ENCODE measurements around the gene KCTD6.

The KCTD6 gene

GRCh38 chr3:58471025-58471887 lies 20.6 kb upstream of the KCTD6 start:
- no peak for DNase-seq (ENCODE audit: low read depth, low spot score)
- Histone ChIP-seq H3K36me3 (ENCODE audit: control insufficient read depth, insufficient read depth, low read length) (no peaks in the 10 kb centered on the region), H3K27ac (ENCODE audit: low read length) (no peak overlapping the region), H3K4me3 (ENCODE audit: low read length) (no peak overlapping the region), H3K27me3 (ENCODE audit: control insufficient read depth, insufficient read depth, low read length) (no peaks in the 10 kb centered on the region), H3K4me1 (ENCODE audit: control insufficient read depth, insufficient read depth, low read length) (0 out of 2 replicates have a peak, but pooled peaks cover 1% of the 10 kb centered on the region), H3K9me3 (ENCODE audit: control insufficient read depth, insufficient read depth, low read length) (no peaks in the 10 kb centered on the region)
- no CpG with 5 or more reads among the region's 10 CpGs for WGBS (ENCODE audit: insufficient coverage, insufficient read length)

GRCh38 chr3:58473275-58473674 lies 18.6 kb upstream of the KCTD6 start:
- Histone ChIP-seq H3K27ac (ENCODE audit: low read length) (no peak overlapping the region), H3K4me1 (ENCODE audit: control insufficient read depth, insufficient read depth, low read length) (0 out of 2 replicates have a peak, but pooled peaks cover 1% of the 10 kb centered on the region), H3K27me3 (ENCODE audit: control insufficient read depth, insufficient read depth, low read length) (no peaks in the 10 kb centered on the region), H3K36me3 (ENCODE audit: control insufficient read depth, insufficient read depth, low read length) (no peaks in the 10 kb centered on the region), H3K4me3 (ENCODE audit: low read length) (no peak overlapping the region), H3K9me3 (ENCODE audit: control insufficient read depth, insufficient read depth, low read length) (no peaks in the 10 kb centered on the region)
- no peak for DNase-seq (ENCODE audit: low read depth, low spot score)
- no CpG with 5 or more reads among the region's 1 CpG for WGBS (ENCODE audit: insufficient coverage, insufficient read length)

GRCh38 chr3:58474348-58474911 lies 17.5 kb upstream of the KCTD6 start:
- WGBS (ENCODE audit: insufficient coverage, insufficient read length), result no CpG with 5 or more reads among the region's 1 CpG
- H3K4me3 ChIP-seq (ENCODE audit: low read length), result no peak overlapping the region
- H3K9me3 ChIP-seq (ENCODE audit: control insufficient read depth, insufficient read depth, low read length), result no peaks in the 10 kb centered on the region
- H3K36me3 ChIP-seq (ENCODE audit: control insufficient read depth, insufficient read depth, low read length), result no peaks in the 10 kb centered on the region
- no peak for DNase-seq (ENCODE audit: low read depth, low spot score)
- no peak overlapping the region for H3K27ac ChIP-seq (ENCODE audit: low read length)
- H3K4me1 ChIP-seq (ENCODE audit: control insufficient read depth, insufficient read depth, low read length), result 0 out of 2 replicates have a peak, but pooled peaks cover 1% of the 10 kb centered on the region
- no peaks in the 10 kb centered on the region for H3K27me3 ChIP-seq (ENCODE audit: control insufficient read depth, insufficient read depth, low read length)

- no peak for DNase-seq (ENCODE audit: low read depth, low spot score)
- Histone ChIP-seq H3K36me3 (ENCODE audit: control insufficient read depth, insufficient read depth, low read length) (no peaks in the 10 kb centered on the region), H3K9me3 (ENCODE audit: control insufficient read depth, insufficient read depth, low read length) (no peaks in the 10 kb centered on the region), H3K4me1 (ENCODE audit: control insufficient read depth, insufficient read depth, low read length) (0 out of 2 replicates have a peak, but pooled peaks cover 1% of the 10 kb centered on the region), H3K27ac (ENCODE audit: low read length) (no peak overlapping the region), H3K4me3 (ENCODE audit: low read length) (no peak overlapping the region), H3K27me3 (ENCODE audit: control insufficient read depth, insufficient read depth, low read length) (no peaks in the 10 kb centered on the region)
- no CpG with 5 or more reads among the region's 3 CpGs for WGBS (ENCODE audit: insufficient coverage, insufficient read length)
Measured at GRCh38 chr3:58474967-58475578, 16.8 kb upstream of the KCTD6 start.

- WGBS (ENCODE audit: insufficient coverage, insufficient read length), result no CpG with 5 or more reads among the region's 2 CpGs
- no peaks in the 10 kb centered on the region for H3K27me3 ChIP-seq (ENCODE audit: control insufficient read depth, insufficient read depth, low read length)
- H3K9me3 ChIP-seq (ENCODE audit: control insufficient read depth, insufficient read depth, low read length), result no peaks in the 10 kb centered on the region
- no peaks in the 10 kb centered on the region for H3K36me3 ChIP-seq (ENCODE audit: control insufficient read depth, insufficient read depth, low read length)
- no peak for DNase-seq (ENCODE audit: low read depth, low spot score)
- H3K27ac ChIP-seq (ENCODE audit: low read length), result no peak overlapping the region
- H3K4me3 ChIP-seq (ENCODE audit: low read length), result no peak overlapping the region
- no peaks in the 10 kb centered on the region for H3K4me1 ChIP-seq (ENCODE audit: control insufficient read depth, insufficient read depth, low read length)
Measured at GRCh38 chr3:58478781-58479180, 13.1 kb upstream of the KCTD6 start.

GRCh38 chr3:58480309-58480708 lies 11.6 kb upstream of the KCTD6 start:
- DNase-seq (ENCODE audit: low read depth, low spot score), result no peak
- no CpG with 5 or more reads among the region's 2 CpGs for WGBS (ENCODE audit: insufficient coverage, insufficient read length)
- H3K9me3 ChIP-seq (ENCODE audit: control insufficient read depth, insufficient read depth, low read length), result no peaks in the 10 kb centered on the region
- no peaks in the 10 kb centered on the region for H3K4me1 ChIP-seq (ENCODE audit: control insufficient read depth, insufficient read depth, low read length)
- H3K27ac ChIP-seq (ENCODE audit: low read length), result no peak overlapping the region
- H3K4me3 ChIP-seq (ENCODE audit: low read length), result no peak overlapping the region
- no peaks in the 10 kb centered on the region for H3K27me3 ChIP-seq (ENCODE audit: control insufficient read depth, insufficient read depth, low read length)
- H3K36me3 ChIP-seq (ENCODE audit: control insufficient read depth, insufficient read depth, low read length), result no peaks in the 10 kb centered on the region

- H3K36me3 ChIP-seq (ENCODE audit: control insufficient read depth, insufficient read depth, low read length), result no peaks in the 10 kb centered on the region
- no CpG with 5 or more reads among the region's 8 CpGs for WGBS (ENCODE audit: insufficient coverage, insufficient read length)
- no peak overlapping the region for H3K27ac ChIP-seq (ENCODE audit: low read length)
- H3K9me3 ChIP-seq (ENCODE audit: control insufficient read depth, insufficient read depth, low read length), result no peaks in the 10 kb centered on the region
- H3K27me3 ChIP-seq (ENCODE audit: control insufficient read depth, insufficient read depth, low read length), result no peaks in the 10 kb centered on the region
- DNase-seq (ENCODE audit: low read depth, low spot score), result no peak
- H3K4me1 ChIP-seq (ENCODE audit: control insufficient read depth, insufficient read depth, low read length), result no peaks in the 10 kb centered on the region
- no peak overlapping the region for H3K4me3 ChIP-seq (ENCODE audit: low read length)
Measured at GRCh38 chr3:58482917-58483636, 8.8 kb upstream of the KCTD6 start.

GRCh38 chr3:58484045-58484721 lies 7.7 kb upstream of the KCTD6 start:
- DNase-seq (ENCODE audit: low read depth, low spot score), result no peak
- H3K27ac ChIP-seq (ENCODE audit: low read length), result no peak overlapping the region
- no peaks in the 10 kb centered on the region for H3K27me3 ChIP-seq (ENCODE audit: control insufficient read depth, insufficient read depth, low read length)
- H3K4me1 ChIP-seq (ENCODE audit: control insufficient read depth, insufficient read depth, low read length), result no peaks in the 10 kb centered on the region
- H3K4me3 ChIP-seq (ENCODE audit: low read length), result no peak overlapping the region
- H3K9me3 ChIP-seq (ENCODE audit: control insufficient read depth, insufficient read depth, low read length), result no peaks in the 10 kb centered on the region
- WGBS (ENCODE audit: insufficient coverage, insufficient read length), result no CpG with 5 or more reads among the region's 7 CpGs
- no peaks in the 10 kb centered on the region for H3K36me3 ChIP-seq (ENCODE audit: control insufficient read depth, insufficient read depth, low read length)

GRCh38 chr3:58484722-58485069 lies 7.2 kb upstream of the KCTD6 start:
- Histone ChIP-seq H3K27ac (ENCODE audit: low read length) (no peak overlapping the region), H3K36me3 (ENCODE audit: control insufficient read depth, insufficient read depth, low read length) (no peaks in the 10 kb centered on the region), H3K9me3 (ENCODE audit: control insufficient read depth, insufficient read depth, low read length) (no peaks in the 10 kb centered on the region), H3K27me3 (ENCODE audit: control insufficient read depth, insufficient read depth, low read length) (no peaks in the 10 kb centered on the region), H3K4me3 (ENCODE audit: low read length) (no peak overlapping the region), H3K4me1 (ENCODE audit: control insufficient read depth, insufficient read depth, low read length) (no peaks in the 10 kb centered on the region)
- no CpG with 5 or more reads among the region's 3 CpGs for WGBS (ENCODE audit: insufficient coverage, insufficient read length)
- no peak for DNase-seq (ENCODE audit: low read depth, low spot score)

Data from iPS DF 6.9 (cell line).